ENCODE measurements around the gene NAMPT.
"Not testable (repeated sequence)": the region's sequence is repeated elsewhere in the genome, so short reads cannot be mapped to it uniquely, and the experiment has no call there.

Gene NAMPT

DNA sequence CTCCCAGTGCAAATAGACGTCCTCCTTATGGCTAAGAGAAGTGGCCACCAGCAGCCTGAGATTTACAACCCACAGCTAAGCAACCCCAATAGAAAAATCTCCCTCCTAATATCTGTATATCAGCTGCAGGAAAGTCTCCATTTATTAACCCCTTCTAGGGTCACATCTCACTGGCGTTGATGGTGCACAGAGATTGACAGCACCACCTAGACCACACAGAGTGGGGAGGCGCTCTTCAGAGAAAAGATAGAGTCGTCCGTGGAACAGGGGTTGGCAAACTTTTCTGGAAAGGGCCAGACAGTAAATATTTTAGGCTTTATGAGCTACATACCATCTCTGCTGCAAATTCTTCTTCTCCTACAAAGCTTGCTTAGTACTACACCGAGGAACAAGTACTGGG, 60.0 kb downstream of the NAMPT start:
- no peak for DNase-seq

DNA sequence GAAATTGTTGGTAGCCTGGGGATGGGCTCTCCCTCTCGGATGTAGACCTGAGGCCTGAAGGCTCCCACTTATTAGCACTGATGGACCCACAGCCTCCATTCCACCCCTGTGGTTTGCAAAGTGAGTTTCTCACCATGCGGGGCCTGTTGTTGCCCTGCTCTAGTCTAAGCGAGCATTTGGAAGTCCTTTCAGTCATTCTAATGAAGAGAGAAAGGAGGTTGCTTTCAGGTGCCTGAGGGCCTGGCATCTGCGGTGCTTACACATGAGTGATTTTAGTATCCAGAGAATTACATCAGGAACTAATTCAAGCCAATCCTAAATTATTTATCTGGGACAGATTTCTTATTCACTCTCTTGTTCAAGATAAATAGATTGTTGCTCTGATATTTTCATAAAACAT, 61.6 kb downstream of the NAMPT start:
- DNase-seq, result no peak

DNA sequence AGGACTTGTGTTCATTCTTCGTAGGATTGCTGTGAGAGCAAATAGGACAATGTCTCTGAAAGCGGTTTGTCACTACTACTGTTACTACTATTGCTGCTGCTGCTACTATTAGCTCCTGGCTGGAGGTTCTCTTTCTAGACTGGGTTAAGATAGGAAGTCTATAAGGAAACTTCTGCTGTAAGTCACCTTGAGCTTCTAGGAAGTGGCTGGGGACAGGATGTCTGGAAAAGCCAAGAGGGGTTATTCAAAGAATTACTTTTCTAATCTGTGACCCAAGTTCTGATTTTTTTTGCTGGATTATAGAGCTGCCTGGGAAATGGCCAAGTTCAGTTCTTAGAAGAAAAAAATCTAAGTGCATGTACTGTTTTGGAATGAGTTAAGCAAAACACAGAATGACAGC, 62.2 kb downstream of the NAMPT start:
- DNase-seq, result no peak

DNA sequence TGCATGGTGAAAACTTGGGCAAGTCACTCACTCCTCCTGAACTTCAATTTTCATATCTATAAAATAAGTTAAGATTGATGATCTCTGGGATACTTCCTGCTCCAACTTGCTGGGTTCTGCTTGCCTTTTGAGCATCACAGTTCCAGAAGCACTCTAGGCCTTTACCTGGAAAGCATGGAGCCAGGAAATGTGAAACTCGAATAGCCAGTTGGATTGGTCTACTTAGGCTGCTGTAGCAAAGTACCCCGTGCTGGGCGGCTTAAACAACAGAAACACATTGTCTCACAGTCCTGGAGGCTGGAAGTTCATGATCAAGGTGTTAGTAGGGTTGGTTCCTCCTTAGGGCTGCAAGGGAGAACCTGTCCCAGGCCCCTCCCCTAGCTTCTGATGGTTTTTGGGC, 64.5 kb downstream of the NAMPT start:
- DNase-seq, result no peak

DNA sequence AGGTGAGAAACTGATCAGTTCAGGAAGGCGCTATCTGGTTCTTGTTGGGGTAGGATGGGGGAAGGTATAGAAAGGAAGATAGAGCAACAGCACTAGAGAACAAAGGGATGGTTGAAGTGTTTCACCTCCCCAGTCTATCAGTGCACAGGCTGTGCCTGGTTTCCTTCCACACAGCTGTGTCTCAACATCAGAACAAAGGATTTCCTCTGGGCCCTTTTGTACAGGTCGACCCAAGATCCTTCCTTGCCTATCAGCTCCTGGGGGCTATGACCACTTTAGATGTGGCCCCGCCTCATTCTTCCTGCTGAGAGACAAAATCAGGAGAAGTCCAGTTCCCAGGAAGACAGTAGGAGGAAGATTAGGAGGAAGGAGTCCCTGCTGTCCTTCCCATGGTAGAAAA, 65.6 kb downstream of the NAMPT start:
- no peak for DNase-seq

GRCh38 chr7:106218546-106218945, 66.2 kb downstream of the NAMPT start:
- no peak for DNase-seq

GRCh38 chr7:106216923-106217542, 67.8 kb downstream of the NAMPT start:
- no peak for DNase-seq

- DNase-seq, result no peak
Observed at GRCh38 chr7:106216517-106216922, 68.3 kb downstream of the NAMPT start.

DNA sequence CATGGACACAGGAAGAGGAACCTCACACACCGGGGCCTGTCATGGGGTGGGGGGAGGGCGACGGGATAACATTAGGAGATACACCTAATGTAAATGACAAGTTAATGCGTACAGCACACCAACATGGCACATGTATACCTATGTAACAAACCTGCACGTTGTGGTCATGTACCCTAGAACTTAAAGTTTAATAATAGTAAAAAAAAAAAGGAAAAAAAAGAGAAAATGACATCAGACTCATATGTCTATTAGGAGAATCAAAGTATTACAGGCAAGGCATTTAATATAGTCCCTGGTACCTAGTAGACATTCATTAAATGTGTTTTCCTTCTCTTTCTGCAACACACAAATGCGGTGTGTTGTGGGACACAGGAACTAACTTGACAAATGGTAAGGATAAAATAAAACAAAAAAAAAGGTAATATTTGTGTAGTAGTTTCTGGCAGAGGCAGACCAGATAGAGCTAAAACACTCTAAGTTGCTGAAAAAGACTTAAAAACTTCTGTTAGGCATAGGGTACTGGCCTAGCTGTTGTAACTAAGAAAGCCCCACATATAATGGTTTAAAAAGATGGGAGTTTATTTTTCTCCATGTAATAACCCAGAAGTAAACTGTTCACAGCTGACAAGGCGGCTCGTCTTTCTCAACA, 68.8 kb downstream of the NAMPT start:
- no peak for DNase-seq

DNA sequence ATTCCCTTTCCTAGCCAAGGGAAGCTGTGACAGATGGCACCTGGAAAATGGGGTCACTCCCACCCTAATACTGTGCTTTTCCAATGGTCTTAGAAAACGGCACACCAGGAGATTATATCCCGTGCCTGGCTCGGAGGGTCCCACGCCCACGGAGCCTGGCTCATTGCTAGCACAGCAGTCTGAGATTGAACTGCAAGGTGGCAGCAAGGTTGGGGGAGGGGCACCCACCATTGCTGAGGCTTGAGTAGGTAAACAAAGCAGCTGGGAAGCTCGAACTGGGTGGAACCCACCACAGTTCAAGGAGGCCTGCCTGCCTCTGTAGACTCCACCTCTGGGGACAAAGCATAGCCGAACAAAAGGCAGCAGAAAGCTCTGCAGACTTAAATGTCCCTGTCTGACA, 75.8 kb downstream of the NAMPT start:
- DNase-seq, result not testable (repeated sequence)

DNA sequence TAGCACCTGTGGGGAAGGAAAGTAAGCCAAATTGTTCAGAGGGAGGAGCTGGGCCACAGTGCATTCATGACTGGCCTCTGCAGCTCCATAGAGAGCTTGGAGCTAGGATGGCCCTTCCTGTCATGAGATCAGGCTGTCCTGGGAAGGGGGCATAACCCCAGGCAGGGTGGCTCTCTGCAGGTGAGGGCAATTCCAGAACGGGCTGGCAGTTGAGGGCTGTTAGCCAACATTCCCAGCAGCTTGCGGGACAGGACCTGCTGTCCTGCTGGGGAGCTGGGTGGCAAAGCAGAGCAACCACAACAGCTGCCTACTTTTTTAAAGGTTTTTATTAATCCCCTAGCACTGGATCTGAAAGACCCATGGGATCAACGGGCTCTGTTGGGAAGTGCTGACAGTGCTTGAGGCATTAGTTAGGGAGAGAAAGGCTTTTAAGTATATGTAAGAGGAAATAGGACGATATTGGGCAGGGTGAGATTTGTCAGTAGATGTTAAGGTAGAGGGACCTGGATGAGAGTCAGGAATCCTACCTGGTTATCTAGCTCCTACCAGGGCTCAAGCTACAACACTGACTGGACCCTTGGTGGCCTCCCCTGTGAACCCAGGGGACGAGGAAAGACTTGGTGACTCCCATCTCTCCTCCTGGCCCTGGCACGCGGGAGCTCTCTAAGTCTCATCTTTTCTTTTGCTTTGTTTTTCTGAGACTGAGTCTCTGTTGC, 77.8 kb downstream of the NAMPT start:
- DNase-seq, result no peak

GRCh38 chr7:106205621-106206222, 79.1 kb downstream of the NAMPT start:
- no peak for DNase-seq

- no peak for DNase-seq
Observed at GRCh38 chr7:106203473-106203872, 81.3 kb downstream of the NAMPT start.

DNA sequence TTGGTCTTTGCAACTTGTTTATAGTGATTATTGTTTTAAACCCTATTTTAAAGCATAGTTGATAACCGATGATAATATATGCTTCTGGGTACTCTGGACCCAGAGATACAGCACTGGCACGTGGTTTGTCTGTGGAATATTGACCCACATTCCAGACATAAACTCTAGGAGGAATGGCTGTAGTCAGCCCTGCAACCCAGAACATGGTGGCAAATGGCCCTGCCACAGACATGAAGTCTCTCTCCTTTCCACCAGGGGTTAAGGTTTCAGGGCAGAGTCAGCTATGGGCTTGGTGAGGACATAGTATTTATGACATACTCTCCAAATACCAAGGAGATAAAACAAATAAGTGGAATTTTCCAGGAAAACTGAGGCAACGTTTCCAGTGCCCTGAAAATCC, 83.6 kb downstream of the NAMPT start:
- no peak for DNase-seq

DNA sequence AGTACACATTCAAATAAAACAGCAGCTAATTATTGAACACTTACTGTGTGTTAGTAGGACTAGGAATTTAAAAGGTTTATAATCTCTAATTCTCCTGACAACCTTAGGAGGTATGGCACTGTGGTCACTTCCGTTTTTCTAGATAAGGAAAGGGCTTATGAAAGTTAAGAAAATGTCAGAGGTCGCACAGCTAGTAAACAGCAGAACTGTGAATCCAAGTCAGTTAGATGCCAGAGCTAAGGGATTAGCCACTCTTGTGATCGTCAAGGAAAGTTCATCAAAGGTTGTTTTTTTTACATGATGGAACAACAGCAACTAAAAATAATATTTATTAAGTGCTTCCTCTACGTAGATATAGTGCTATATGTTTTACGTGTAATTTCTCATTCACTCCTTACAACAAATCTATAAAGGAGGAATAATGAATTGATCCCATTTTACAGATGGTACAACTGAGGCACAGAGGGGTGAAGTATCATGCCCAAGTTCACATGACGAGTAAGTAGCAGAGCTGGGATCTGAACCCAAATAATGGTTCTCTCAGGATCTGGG, 84.9 kb downstream of the NAMPT start:
- DNase-seq, result no peak

- no peak for DNase-seq
Observed at GRCh38 chr7:106199024-106199423, 85.8 kb downstream of the NAMPT start.
